SK-N-SH treated with all-trans-retinoic acid at 6 μM for 48 hours (cell line): ENCODE measurements around the gene EVX2.

Experiments used
- ARNTL ChIP-seq: fragments of 450-650 bp; formaldehyde crosslinking; IDR thresholded peaks from 2 replicates; pipeline ENCODE4 v1.5.0; 2020; ENCODE audit warnings: low read depth, mild to moderate bottlenecking, moderate library complexity, borderline replicate concordance
- BACH2 ChIP-seq: fragments of 250-450 bp; sonication (Bioruptor Pico); IDR thresholded peaks from 2 replicates; pipeline ENCODE4 v1.9.0; 2021; ENCODE audit warnings: mild to moderate bottlenecking, borderline replicate concordance
- ESRRG ChIP-seq: fragments of 250-450 bp; sonication (Bioruptor Pico); IDR thresholded peaks from 2 replicates; pipeline ENCODE4 v1.6.1; 2021; ENCODE audit warnings: mild to moderate bottlenecking
- ISL1 ChIP-seq: fragments of 250-450 bp; sonication (Bioruptor Pico); IDR thresholded peaks from 2 replicates; pipeline ENCODE4 v2.1.2; 2022; ENCODE audit warnings: mild to moderate bottlenecking, moderate library complexity
- PPARA ChIP-seq: fragments of 250-450 bp; sonication (Bioruptor Pico); IDR thresholded peaks from 2 replicates; pipeline ENCODE4 v1.5.0; 2020; ENCODE audit warnings: mild to moderate bottlenecking, borderline replicate concordance
- RARB ChIP-seq: fragments of 250-450 bp; sonication (Bioruptor Pico); IDR thresholded peaks from 2 replicates; pipeline ENCODE4 v1.8.0; 2021; ENCODE audit warnings: mild to moderate bottlenecking, moderate library complexity
- TOX ChIP-seq: fragments of 250-450 bp; sonication (Bioruptor Pico); IDR thresholded peaks from 2 replicates; pipeline ENCODE4 v1.8.0; 2021; ENCODE audit warnings: mild to moderate bottlenecking, moderate library complexity, borderline replicate concordance
- ZFP3 ChIP-seq: fragments of 250-450 bp; sonication (Bioruptor Pico); IDR thresholded peaks from 2 replicates; pipeline ENCODE4 v1.5.0; 2020; ENCODE audit warnings: mild to moderate bottlenecking, moderate library complexity
- ZFP30 ChIP-seq: fragments of 450-650 bp; formaldehyde crosslinking; IDR thresholded peaks from 2 replicates; pipeline ENCODE4 v1.5.0; 2022; ENCODE audit warnings: mild to moderate bottlenecking, moderate library complexity
- ZNF8 ChIP-seq: fragments of 450-650 bp; formaldehyde crosslinking; IDR thresholded peaks from 2 replicates; pipeline ENCODE4 v1.5.0; 2020; ENCODE audit warnings: mild to moderate bottlenecking, moderate library complexity
- TF ChIP-seq, protein P1 (sequence below): fragments of 250-450 bp; sonication (Bioruptor Pico); IDR thresholded peaks from 2 replicates; pipeline ENCODE4 v1.8.0; 2020; ENCODE audit warnings: mild to moderate bottlenecking, moderate library complexity, borderline replicate concordance
- TF ChIP-seq, protein P2 (sequence below): fragments of 250-450 bp; sonication (Bioruptor Pico); IDR thresholded peaks from 2 replicates; pipeline ENCODE4 v1.5.0; 2020; ENCODE audit warnings: mild to moderate bottlenecking, moderate library complexity

GRCh38 chr2:176127774-176128072 is 44.0 kb upstream of the EVX2 start:
- TF ChIP-seq ZNF8 (CRISPR knock-in tag) = no peak
- TF ChIP-seq TOX = no peak
- no peak for TF ChIP-seq ZFP3
- TF ChIP-seq, protein P1, sequence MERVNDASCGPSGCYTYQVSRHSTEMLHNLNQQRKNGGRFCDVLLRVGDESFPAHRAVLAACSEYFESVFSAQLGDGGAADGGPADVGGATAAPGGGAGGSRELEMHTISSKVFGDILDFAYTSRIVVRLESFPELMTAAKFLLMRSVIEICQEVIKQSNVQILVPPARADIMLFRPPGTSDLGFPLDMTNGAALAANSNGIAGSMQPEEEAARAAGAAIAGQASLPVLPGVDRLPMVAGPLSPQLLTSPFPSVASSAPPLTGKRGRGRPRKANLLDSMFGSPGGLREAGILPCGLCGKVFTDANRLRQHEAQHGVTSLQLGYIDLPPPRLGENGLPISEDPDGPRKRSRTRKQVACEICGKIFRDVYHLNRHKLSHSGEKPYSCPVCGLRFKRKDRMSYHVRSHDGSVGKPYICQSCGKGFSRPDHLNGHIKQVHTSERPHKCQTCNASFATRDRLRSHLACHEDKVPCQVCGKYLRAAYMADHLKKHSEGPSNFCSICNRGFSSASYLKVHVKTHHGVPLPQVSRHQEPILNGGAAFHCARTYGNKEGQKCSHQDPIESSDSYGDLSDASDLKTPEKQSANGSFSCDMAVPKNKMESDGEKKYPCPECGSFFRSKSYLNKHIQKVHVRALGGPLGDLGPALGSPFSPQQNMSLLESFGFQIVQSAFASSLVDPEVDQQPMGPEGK (CRISPR knock-in tag) = no peak
- TF ChIP-seq PPARA (CRISPR knock-in tag) = no peak
- no peak for TF ChIP-seq RARB
- no peak for TF ChIP-seq ARNTL
- no peak for TF ChIP-seq ESRRG (CRISPR knock-in tag)
- TF ChIP-seq, protein P2, sequence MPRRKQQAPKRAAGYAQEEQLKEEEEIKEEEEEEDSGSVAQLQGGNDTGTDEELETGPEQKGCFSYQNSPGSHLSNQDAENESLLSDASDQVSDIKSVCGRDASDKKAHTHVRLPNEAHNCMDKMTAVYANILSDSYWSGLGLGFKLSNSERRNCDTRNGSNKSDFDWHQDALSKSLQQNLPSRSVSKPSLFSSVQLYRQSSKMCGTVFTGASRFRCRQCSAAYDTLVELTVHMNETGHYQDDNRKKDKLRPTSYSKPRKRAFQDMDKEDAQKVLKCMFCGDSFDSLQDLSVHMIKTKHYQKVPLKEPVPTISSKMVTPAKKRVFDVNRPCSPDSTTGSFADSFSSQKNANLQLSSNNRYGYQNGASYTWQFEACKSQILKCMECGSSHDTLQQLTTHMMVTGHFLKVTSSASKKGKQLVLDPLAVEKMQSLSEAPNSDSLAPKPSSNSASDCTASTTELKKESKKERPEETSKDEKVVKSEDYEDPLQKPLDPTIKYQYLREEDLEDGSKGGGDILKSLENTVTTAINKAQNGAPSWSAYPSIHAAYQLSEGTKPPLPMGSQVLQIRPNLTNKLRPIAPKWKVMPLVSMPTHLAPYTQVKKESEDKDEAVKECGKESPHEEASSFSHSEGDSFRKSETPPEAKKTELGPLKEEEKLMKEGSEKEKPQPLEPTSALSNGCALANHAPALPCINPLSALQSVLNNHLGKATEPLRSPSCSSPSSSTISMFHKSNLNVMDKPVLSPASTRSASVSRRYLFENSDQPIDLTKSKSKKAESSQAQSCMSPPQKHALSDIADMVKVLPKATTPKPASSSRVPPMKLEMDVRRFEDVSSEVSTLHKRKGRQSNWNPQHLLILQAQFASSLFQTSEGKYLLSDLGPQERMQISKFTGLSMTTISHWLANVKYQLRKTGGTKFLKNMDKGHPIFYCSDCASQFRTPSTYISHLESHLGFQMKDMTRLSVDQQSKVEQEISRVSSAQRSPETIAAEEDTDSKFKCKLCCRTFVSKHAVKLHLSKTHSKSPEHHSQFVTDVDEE (CRISPR knock-in tag) = no peak
- TF ChIP-seq BACH2 (CRISPR knock-in tag) = no peak
- TF ChIP-seq ZFP30 (CRISPR knock-in tag) = no peak
- no peak for TF ChIP-seq ISL1 (CRISPR knock-in tag)
